GM18907 (cell line): ENCODE measurements around the gene OPTN.
"Not testable (repeated sequence)": the region's sequence is repeated elsewhere in the genome, so short reads cannot be mapped to it uniquely, and the experiment has no call there.

Experiments
- ATAC-seq: cut with Tn5 transposase; IDR thresholded peaks from one replicate; pipeline ENCODE4 v1.9.1; 2021; ENCODE audit warnings: mild to moderate bottlenecking, moderate library complexity; ENCODE audit not compliant: unreplicated experiment

The OPTN gene

GRCh38 chr10:13118784-13119410 lies 18.9 kb downstream of the OPTN start:
- no peak for ATAC-seq

- no peak for ATAC-seq
These were observed 21.0 kb downstream of the OPTN start for GRCh38 chr10:13120786-13121499.

GRCh38 chr10:13121500-13121854 lies 21.5 kb downstream of the OPTN start:
- ATAC-seq, result no peak

- ATAC-seq, result no peak
These were observed 36.7 kb downstream of the OPTN start for GRCh38 chr10:13136651-13137050.

GRCh38 chr10:13139150-13139549 lies 39.2 kb downstream of the OPTN start:
- no peak for ATAC-seq

GRCh38 chr10:13139676-13140075 lies 39.7 kb downstream of the OPTN start:
- no peak for ATAC-seq

GRCh38 chr10:13140627-13141190 lies 40.7 kb downstream of the OPTN start:
- no peak for ATAC-seq

- no peak for ATAC-seq
These were observed 43.8 kb downstream of the OPTN start for GRCh38 chr10:13143766-13144165.

- no peak for ATAC-seq
These were observed 44.9 kb downstream of the OPTN start for GRCh38 chr10:13144814-13145213.

- ATAC-seq, result no peak
These were observed 46.4 kb downstream of the OPTN start for GRCh38 chr10:13146379-13146778.

- no peak for ATAC-seq
These were observed 47.2 kb downstream of the OPTN start for GRCh38 chr10:13147161-13147560.

GRCh38 chr10:13152296-13152695 lies 52.3 kb downstream of the OPTN start:
- ATAC-seq, result no peak

GRCh38 chr10:13155860-13156259 lies 55.9 kb downstream of the OPTN start:
- ATAC-seq, result not testable (repeated sequence)

- no peak for ATAC-seq
These were observed 58.4 kb downstream of the OPTN start for GRCh38 chr10:13158401-13158800.

- ATAC-seq, result peak; percentile 99
These were observed 61.2 kb downstream of the OPTN start, which contains the start of gene MCM10 for GRCh38 chr10:13160934-13161856. TSS of gene MCM10 (plus strand) at chr10:13161558. CDS start at chr10:13164203, 2,645 bp downstream.

GRCh38 chr10:13161857-13162271 lies 61.9 kb downstream of the OPTN start:
- ATAC-seq, result peak; percentile 23

- no peak for ATAC-seq
These were observed 63.9 kb downstream of the OPTN start for GRCh38 chr10:13163859-13164258.

- no peak for ATAC-seq
These were observed 65.2 kb downstream of the OPTN start for GRCh38 chr10:13165177-13165576.

GRCh38 chr10:13167568-13167967 lies 67.6 kb downstream of the OPTN start:
- no peak for ATAC-seq

GRCh38 chr10:13168781-13169180 lies 68.8 kb downstream of the OPTN start:
- ATAC-seq, result no peak

GRCh38 chr10:13173616-13174015 lies 73.7 kb downstream of the OPTN start:
- ATAC-seq, result no peak
